Activated CD8-positive, alpha-beta memory T cell treated with anti-CD3 and anti-CD28 coated beads for 48 hours (primary cell): ENCODE measurements around the gene ADAMTS2.
"Not testable (repeated sequence)": the region's sequence is repeated elsewhere in the genome, so short reads cannot be mapped to it uniquely, and the experiment has no call there.

Source experiments
- DNase-seq, 3 experiments: peaks; one replicate each; pipeline ENCODE4 v3.0.0-alpha.2; 2020; ENCODE audit warnings: low read depth in 2 of 3, low spot score in 2 of 3

The ADAMTS2 gene

DNA sequence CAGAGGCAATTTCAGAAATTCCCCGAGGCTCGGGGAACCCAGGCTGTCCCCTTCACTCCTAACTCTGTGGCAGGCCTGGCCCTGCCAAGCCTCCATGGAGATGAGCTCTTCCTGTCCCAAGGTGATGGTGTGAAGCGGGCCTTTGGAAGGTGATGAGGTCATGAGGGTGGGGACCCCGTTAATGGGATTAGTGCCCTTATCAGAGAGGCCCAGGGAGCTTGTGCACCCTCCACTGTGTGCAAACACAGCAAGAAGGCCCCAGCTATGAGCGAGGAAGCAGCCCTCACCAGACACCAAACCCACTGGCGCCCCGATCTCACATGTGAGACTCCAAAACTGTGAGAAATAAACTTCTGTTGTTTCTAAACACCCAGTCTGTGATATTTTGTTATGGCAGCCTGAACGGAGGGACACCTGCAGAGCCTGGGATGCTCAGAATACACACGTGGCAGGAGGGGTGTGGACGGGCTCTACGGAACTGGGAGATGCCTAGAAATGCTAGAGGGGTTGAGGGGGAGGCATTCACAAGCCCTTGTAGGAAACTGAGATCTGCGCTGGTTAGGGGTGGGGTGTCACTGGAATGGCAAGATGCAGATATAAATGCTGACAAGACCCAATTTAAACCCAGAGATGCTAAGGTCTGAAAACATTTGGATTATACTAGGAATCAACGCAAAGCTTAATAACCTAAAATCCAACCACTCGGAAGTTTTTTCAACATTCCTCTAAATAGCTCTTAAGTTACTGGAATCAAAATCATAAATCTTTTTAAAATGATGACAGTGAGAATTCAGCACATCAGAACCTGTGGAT is 46.9 kb downstream of the ADAMTS2 start:
- DNase-seq = no peak

DNA sequence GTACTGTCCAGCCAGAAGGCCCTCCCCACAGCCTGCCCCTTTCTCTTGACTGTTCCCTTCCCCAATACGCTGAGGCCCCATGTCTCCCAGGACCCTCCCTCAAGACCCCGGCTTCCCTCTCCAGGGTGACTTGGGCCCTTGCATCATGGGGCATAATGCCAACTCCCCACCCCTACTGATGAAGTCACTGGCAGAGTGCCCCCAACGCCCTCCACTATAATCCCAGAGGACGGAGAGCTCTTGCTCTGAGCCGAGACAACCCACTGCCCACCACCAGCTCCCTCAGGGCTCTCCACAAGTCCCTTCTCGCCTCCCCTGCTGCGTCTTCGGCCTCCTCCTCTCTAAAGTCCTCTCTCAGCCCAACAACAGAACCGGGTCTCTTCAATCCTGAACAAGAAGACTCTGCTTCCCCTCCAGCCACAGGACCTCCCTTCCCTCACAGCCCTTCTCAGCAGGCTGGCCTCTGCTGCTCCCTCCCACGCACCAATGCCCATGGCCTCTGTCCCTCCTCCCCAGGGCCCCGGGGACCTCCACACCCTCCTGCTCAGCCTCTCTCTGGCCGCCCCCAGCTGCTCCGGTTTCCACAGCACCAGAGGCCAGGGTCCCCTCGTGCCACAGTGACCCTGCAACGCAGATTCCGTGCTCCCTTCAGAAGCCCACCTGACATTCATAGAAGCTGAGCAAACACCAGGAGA is 47.6 kb downstream of the ADAMTS2 start:
- no peak for DNase-seq

DNA sequence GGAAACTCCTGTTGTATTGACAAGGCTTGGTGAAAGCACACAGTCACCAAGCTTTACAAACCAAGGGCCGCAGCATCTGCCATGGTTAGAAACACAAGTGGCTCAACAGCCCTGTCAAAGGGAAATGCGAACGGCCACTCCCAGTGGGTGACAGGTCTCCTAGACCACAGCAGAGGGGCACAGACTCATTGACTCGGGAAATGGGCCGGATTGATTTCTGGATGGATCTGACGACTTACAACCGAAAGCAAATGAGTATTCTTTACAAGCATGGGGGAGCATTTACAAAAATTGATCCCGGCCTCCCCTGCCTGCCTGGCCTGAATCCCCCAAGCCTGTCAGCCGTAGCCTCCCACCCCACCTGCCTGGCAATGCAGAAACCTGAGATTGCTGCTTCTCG is 48.2 kb downstream of the ADAMTS2 start:
- DNase-seq = no peak

DNA sequence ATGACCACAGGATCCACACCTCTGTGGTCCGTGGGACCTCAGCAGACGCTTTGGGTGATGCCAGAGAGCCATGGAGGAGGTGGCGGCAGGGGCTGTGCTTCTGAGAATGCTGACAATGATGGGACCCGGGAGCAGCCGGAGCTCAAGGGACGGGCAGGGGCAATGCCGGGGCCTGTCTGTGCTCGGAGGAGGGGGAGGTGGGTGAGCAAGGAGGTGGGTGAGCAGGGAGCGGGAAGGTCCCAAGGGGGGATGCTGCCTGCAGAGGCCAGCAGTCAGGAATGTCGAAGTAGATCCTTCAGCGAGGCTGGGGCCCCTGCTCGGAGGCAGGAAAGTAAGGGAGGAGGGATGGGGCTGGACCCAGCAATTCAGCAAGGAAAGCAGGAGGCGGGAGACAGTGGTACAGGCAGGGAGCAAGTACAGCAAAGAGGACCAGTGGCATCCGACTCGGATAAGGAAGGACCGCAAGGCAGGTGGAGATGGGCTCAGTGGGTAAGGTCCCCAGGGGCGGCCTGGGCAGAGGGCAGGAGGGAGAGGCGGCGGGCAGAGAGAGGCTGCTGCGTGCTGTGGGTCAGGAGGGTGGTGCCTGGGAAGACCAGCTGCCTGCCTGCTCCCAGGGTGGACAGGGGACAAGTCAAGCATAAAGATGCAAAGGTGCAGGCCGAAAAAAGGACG is 49.0 kb downstream of the ADAMTS2 start:
- no peak for DNase-seq

DNA sequence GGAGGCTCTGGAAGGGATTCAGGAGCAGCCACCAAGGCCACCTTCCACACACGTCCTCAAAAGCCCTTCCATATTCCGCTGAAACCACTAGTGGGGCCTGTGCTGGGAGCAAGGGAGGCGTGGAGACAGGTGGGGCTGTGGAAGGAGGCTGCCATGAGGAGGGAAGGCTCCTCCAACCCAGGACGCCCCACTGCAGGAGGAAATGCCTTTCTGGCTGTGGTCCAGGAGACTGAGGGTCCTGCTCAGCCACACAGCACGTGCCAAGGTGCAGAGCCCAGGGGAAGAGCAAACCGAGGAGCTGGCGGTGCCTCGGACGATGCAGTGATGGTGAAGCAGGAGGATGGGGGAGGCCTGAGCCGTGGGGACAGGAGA is 49.5 kb downstream of the ADAMTS2 start:
- no peak for DNase-seq

DNA sequence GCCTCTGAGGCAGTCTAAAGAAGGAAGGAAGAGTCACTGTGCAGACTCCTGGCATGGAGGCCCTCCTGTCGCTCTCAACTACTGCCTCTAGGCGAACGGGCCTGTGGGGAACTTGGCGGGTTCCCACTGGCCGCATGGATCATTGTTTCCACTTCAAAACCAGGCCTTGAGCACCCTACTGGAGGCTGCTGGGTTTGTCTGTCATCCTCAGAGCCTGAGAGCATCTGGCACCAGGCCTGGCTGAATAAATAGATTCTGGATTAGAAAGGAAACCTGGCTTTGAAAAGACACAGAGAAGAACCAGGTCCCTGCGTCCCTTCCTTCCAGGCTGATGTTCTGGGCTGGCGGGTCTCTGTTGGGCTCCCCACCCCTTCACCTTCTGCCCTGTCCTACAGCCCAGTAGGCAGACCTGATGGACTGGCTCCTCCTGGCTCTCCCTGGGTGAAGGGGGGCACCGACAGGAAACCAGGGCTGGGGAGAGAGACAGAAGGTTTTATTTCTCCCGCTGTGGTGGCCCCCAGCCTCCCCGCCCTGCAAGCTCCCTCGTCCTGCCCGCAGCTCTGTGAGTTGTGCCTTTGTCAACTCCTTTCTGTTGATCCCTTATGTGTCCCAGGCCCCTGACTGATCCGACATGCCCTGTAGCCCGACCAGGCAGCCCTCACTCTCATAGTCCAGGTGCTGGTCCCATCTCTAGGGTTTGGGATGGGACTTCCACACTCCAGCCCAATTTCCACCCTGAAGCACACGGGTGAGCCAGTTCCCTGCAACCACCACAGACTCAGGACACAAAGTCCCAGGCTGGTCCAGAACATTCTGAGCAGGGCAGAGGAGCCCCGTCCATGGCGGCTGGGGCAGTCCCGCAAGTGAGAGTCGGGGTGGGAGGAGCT is 50.1 kb downstream of the ADAMTS2 start:
- DNase-seq = no peak

DNA sequence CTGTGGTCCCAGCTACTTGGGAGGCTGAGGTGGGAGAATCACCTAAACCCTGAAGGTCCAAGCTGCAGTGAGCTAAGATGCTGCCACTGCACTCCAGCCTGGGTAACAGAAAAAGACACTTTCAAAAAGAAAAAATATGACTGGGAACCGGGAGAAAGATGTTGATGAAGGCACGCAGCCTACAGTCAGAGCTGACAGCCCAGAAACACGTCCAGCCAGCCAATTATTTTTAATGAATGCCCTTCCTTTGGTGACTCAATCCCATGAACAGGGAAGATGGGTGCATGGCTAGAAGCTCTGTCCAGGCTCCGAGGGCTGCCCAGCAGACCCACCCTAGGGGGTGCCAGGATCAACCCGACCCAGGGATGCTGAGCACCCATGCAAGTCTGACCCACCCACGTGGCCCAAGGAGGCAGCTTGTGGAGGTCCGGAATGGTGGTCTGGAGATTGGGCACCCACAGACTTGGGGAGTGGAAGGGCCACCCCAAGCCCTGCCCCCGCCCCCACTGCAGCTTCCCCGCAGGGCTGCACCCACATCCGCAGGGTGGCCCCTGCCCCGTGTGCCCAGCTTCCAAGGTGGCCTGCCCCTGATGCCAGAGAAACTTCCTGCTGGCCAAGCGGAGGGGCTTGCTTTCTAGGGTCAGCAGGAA is 51.0 kb downstream of the ADAMTS2 start:
- DNase-seq = no peak

DNA sequence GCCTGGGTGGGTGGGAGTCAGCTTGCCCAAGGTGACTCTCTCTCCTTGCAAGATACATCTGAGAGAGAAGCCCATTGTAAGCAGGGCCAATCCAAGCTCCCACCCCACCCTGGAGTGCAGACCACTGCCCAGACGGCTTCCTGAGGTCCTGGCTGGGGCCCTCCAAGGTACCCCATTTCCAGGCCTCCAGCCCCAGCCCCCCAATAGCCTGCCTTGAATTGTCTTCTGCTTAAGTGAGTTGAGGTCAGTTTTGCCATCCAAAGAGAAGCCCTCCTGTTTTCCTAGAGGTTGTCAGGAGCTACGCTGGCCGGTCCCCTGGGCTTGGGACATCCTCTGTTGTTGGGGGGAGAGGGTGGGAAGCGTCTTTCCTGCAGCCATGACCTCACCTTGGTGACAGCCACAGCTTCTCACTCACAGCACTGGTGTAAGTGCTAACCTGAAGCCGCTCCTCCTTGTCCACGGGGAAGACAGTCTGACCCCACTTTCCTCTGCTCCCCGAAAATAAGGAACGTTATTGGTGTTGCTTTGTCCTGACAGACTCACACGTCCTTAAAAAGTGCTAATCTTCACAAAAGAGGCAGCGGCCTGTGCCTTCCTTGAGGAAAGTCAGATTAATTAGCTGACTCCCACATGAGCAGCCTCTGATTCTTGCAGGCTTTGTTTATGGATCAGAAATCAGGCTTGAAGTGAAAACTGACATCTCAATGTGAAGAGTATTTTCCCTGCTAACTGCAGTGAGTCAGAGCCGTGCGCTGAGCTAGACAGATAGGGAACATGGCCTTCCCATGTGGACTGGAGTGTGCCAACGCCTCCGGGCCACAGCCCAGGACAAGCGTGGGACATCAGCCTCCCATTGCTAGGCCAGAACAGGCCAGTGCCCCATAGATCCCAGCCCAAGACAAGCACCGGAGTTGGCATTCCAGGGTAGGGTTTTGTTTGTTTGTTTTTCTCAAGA is 52.3 kb downstream of the ADAMTS2 start:
- DNase-seq = no peak

DNA sequence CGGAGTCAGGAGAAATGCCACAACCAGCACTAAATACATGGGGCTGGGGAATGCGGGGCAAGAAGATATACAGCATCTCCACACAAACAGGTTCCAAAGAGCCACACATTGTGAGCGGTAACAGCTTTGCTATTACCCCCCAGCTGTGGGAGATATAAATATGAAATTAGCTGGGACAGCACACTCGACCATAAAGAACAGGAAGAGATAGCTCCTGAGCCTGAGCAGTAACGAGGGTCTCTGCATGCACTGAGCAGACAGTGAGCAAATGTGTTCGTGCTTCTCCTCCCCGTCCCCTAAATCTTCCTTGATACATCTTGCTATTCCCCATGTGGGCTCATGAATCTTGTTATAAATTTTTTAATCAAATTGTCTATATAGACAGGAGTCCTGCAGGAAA is 53.1 kb downstream of the ADAMTS2 start:
- no peak for DNase-seq

DNA sequence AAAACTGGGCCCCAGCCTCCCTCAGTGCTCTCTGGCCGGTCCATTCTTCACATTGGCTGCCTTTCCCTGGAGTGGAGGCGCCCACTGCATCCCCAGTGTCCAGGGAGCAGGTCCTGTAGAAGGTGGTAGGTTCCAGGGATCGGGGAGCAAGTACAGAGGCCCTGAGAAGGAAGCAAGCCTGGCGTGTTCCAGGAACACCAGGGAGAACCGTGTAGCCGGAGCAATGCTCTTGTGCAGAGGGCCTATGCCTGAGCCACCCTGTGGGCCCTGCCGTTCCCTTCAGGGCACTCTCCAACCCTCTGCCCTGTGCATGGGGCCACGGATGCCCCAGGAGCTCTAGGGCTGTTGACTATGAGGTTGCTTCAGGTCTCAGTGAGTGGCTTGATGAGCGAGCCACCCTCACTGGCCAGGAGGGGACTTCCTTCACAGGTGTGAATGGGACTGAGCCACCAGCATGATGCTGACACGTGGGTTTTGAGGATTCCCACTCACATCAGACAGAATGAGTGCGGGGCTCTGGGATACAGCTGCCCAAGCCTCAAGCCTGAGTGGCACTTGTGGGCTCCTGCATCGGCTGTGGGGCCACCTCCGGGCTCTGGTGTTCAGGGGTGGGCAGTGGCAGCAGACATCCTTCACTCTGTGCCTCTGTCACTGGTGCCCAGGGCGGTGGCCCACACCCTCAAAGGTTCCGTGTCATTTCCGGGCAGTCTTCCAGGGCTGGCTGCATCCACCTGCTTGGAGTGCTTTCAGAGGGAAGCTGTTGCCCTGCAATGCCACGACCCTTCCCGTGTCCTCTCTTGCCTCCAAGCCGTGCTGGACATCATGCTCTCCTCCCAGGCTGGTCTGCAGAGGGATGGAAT is 54.4 kb downstream of the ADAMTS2 start:
- no peak for DNase-seq

DNA sequence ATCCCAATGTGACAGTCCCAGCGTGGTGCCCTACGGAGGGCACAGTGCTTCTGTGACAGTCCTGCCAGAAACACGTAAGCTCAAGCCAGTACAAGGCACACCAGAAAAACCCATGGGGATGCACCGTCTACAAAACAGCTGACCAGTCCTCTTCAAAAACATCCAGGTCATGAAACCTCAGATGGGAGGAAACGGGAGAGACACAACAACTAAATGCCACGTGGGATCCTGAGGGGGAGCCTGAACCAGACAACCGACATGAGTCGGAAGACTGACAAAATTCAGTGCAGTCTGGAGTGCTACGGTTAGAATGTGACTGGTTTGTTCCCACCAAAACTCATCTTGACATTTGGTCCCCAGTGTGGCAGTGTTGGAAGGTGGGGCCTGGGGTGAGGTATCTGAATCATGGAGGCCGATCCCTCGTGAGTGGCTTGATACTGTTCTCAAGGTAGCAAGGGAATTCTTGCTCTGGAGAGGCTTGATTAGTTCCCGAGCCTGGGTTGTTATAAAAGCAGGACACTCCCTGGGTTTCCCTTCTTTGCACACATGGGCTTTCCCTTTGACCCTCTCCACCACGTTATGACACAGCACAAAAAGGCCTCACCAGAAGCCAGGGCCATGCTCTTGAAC is 55.4 kb downstream of the ADAMTS2 start:
- DNase-seq = no peak

DNA sequence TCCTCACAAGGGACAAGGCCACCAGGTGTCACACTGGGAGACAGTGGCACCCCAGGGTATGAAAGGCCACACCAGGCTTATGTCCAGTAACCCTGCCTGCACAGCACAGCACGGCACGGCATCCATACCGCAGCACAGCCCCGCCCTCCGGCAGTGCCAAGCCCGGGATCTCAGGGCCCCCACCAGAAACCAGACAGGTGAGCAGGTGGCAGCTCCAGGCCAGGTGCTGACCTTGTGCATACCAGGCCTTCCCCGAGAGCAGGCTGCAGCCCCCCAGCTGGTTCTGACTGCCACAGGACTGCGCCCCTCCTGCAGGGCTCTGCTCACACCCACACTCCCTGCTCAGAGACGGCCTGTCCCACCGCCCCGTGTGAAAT is 56.5 kb downstream of the ADAMTS2 start:
- no peak for DNase-seq

DNA sequence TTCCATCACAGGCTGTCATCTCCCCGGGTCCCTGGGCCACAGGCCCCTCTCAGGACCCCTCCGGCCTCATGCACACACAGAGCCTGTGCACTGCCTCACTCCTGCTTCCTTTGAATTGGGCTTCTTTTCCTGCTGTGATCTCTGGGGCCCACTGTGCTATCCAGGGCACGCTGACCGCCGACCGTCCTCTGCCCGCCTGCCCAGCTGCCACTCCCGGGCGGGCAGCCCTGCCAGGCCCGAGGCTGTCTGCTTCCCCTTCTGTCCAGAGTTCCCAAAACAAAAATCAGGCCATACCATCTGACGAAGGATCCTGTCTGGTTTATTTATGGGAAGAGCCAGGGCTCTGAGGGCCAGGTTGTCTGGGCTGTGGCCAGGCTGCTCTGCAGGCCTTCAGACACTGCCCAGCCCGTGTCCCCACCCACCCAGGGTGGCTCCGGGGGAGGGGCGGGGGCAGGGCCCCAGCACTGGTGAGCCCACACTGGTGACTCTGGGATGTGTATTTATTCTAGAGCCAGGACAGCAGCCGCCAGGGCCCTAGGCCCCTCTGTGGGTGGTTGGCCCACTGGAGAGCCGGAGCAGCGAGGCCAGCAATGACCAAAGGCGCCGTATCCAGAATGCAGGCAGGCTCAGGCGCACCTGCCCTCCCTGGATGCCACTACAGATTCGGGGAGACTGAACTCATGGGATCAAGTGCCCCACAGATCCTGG is 57.0 kb downstream of the ADAMTS2 start:
- no peak for DNase-seq

DNA sequence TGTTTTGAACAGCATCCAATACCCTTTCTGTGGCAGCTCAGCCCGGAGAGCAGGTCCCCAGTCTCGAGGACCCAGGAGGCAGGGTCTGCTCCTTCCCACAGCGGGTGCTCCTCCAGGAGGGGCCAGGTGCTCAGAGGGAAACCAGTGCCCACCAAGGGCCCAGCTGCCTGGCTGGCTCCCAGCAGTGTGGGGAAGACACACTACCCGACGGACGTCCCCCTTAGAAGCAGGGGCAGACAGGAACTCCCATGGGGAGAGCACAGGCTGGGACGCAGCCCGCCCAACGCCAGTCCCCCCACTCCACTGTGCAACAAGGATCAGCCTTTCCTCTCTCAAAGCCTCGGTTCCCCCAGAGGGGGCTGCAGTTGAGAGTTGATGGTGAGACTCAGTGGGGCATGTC is 57.6 kb downstream of the ADAMTS2 start:
- DNase-seq = no peak

DNA sequence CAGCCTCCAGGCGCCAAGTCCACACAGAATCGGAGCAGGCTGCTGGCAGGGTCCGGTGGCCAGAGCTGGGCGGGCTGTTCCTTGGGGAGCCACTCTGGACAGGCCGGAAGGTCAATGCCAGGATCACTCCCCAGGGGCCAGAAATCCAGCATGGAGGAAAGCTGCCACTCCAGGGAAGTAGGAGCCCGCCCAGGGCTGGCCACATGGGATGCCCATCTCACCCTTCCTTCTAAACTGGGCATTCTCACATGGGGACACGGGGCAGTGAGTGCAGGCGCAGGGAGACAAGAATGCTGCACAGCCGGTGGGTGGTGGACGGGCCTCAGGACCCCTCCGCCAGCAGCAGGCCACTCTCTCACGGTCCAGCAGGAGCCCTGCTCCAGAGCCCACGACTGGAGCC is 58.2 kb downstream of the ADAMTS2 start:
- no peak for DNase-seq

DNA sequence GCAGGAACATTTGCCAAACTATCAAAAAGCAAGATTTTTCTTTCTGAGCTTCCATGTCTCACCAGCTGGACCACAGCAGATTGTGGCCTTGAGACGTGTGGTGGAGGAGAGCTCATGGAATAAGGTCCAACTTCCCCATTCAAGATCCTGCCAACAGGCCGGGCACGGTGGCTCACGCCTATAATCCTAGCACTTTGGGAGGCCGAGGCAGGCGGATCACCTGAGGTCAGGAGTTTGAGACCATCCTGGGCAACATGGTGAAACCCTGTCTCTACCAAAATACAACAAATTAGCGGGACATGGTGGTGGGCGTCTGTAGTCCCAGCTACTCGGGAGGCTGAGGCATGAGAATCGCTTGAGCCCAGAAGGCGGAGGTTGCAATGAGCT is 59.5 kb downstream of the ADAMTS2 start:
- DNase-seq = not testable (repeated sequence)

DNA sequence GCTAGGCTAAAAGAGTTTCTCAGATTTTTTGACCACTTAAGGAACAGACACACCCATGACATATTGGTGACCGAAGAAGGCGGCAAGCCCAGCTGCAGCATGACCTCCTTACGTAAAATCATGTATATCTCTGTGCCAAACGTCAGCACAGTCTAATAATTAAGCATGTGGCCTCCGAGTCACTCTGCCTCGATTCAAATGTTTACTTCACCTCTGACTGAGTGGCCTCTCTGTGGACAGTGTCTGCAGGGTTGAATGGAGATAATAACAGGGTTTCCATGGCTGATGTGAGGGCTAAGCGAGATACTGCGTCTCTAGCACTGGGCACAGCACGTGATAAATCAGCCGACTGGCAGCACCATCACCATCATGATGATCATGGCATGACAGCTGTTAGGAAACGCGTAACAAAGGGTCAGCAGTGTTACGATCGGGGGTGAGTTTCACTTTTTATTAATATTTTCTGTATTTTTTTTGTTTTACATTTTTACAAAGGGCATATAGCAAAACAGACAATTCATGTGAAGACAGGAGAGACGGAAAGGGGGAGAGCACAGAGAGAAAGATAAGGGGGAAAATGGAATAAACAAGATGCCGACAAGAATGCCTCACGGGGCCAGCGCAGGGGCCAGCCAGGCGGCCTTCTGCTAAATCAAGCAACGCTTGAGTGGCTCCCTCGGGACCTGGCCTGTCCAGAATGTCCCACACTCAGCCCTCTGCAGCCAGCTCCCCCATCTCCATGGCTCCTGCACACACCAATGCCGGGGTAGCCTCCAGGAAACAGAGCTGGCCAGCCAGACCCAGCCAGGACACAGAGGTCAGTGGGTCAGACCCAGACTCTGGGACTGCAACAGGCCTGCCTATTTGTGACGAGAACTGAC is 60.3 kb downstream of the ADAMTS2 start:
- no peak for DNase-seq
